ENCODE measurements around the gene POR.

The POR gene

DNA sequence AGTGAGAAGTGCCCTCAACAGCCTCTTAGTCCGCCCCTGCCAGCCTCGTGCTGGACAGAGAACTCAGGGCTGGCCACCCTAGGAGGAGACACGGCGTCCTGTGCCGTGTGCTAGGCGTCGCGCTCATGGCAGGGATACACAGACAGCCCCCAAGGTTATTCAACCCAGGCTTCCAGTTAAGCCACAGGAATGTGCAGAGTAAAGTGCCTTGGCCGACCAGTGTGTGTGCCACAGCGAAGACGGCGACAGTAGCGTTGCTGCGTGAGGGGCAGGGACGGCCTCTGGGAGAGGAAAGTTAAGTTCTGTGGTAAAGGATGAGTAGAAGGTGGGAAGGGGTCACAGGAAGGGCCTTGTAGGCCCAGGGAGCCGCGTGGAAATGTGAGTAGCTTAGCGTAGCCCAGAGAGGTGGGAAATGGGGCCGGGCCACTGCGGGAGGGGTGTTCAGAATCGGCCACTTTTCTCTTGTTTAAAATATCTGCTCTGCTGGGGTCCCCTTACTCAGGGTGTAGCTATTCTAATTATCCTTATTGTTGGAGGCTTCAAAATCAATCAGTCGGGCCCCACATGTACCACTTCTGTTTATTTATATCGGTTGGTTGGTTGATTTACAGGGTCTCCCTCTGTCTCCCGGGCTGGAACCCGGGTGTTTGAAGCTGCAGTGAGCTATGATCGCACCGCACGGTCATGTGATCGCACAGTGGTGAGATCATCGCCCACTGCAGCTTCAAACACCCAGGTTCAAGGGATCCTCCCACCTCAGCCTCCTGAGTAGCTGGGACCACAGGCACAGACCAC, 54.9 kb downstream of the POR start:
- no peaks in the 10 kb centered on the region for H3K4me1 ChIP-seq
- peaks cover 41% of the 10 kb centered on the region for H3K79me2 ChIP-seq
- H3K4me2 ChIP-seq (ENCODE audit: low read length): no peak overlapping the region
- no peaks in the 10 kb centered on the region for H3K36me3 ChIP-seq (ENCODE audit: control insufficient read depth, insufficient read depth, low read length)
- no peaks in the 10 kb centered on the region for H3K9me3 ChIP-seq (ENCODE audit: control insufficient read depth, low read length)
- H3K4me3 ChIP-seq (ENCODE audit: low read depth, low read length): no peak overlapping the region
- H3K27ac ChIP-seq: peak overlapping the region; percentile 30
- H2AFZ ChIP-seq: no peak overlapping the region
- TF ChIP-seq, protein P1, sequence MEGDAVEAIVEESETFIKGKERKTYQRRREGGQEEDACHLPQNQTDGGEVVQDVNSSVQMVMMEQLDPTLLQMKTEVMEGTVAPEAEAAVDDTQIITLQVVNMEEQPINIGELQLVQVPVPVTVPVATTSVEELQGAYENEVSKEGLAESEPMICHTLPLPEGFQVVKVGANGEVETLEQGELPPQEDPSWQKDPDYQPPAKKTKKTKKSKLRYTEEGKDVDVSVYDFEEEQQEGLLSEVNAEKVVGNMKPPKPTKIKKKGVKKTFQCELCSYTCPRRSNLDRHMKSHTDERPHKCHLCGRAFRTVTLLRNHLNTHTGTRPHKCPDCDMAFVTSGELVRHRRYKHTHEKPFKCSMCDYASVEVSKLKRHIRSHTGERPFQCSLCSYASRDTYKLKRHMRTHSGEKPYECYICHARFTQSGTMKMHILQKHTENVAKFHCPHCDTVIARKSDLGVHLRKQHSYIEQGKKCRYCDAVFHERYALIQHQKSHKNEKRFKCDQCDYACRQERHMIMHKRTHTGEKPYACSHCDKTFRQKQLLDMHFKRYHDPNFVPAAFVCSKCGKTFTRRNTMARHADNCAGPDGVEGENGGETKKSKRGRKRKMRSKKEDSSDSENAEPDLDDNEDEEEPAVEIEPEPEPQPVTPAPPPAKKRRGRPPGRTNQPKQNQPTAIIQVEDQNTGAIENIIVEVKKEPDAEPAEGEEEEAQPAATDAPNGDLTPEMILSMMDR (IDR thresholded peaks at IDR 0.05): no peak
- H3K27me3 ChIP-seq (ENCODE audit: control insufficient read depth, insufficient read depth, low read length): no peaks in the 10 kb centered on the region
- no peak overlapping the region for H3K9ac ChIP-seq

DNA sequence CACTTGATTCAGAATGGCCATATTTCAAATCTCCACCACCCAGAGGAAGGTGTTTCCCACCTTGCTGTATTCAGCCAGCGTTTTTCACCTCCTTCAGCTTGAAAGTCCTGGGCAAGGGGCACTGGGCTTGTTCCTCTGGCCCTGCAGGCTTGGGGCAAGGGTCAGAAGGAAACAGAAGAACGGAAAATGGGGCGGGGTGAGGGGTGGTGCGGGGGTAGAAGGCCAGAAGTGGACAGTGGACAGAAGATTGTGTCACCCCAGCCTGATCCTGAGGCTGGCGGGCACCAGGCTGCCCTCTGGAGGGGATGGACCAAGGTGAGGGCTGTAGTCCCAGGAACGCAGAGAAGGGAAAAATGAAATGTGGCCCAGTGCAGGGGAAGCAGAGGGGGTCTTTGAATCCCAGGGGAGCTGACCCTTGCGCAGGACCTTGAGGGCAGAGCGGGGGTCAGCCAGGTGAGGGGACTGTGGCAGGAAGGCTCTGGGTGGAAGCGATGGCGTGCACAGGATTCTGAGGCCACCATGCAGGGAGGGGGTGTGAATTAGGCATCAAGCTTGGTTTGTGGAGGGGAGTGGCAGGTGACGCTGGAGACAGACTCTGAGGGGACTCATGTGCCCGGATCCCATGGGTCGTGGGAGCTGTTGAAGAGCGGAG, 56.5 kb downstream of the POR start:
- Histone ChIP-seq H3K4me3 (ENCODE audit: low read depth, low read length) (no peak overlapping the region), H3K36me3 (ENCODE audit: control insufficient read depth, insufficient read depth, low read length) (no peaks in the 10 kb centered on the region), H2AFZ (no peak overlapping the region), H3K4me1 (no peaks in the 10 kb centered on the region), H3K9ac (no peak overlapping the region), H3K4me2 (ENCODE audit: low read length) (no peak overlapping the region), H3K27ac (no peak overlapping the region), H3K79me2 (peaks cover 30% of the 10 kb centered on the region), H3K9me3 (ENCODE audit: control insufficient read depth, low read length) (no peaks in the 10 kb centered on the region), H3K27me3 (ENCODE audit: control insufficient read depth, insufficient read depth, low read length) (no peaks in the 10 kb centered on the region)
- TF ChIP-seq, protein P1 (IDR thresholded peaks at IDR 0.05): no peak

DNA sequence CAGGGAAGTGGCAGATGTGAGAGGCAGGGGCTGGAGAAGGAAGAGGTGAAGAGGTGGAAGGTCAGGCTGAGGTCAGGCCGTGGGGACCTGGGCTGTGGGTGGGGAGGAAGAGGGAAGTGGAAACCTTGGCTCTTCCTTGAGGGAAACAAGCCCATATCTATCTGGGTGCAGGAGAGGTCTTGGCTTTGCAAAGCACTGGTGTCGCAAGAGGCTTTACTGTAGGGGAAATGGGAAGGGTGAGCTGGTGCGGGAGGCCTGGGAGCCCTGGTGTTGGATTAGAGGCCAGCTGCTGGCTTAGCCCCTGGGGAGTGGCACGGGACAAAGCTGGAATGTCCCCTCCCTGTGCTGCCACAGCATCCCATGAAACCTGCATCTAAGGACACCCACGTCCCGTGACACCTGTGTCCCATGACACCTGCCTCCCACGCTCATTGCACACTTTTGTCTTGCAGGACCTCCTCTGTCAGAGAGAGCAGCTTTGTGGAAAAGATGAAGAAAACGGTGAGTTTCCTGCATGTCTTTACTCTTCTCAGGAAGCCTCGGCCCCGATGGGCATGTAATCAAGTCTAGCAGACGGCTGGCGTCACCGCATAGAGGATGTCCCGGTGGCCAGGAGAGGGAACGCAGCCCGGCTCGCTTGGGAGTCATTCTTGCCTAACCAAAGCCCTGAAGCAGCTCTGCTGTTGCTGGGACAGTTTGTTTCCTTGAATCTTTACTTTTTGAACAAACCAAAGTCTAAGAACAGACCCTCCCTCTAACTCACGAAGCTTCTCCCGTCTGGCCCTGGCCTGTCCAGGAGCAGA, 57.2 kb downstream of the POR start:
- Histone ChIP-seq H3K27me3 (ENCODE audit: control insufficient read depth, insufficient read depth, low read length) (no peaks in the 10 kb centered on the region), H3K9ac (no peak overlapping the region), H2AFZ (no peak overlapping the region), H3K27ac (peak overlapping the region; percentile 32), H3K79me2 (peaks cover 25% of the 10 kb centered on the region), H3K4me3 (ENCODE audit: low read depth, low read length) (no peak overlapping the region), H3K4me1 (no peaks in the 10 kb centered on the region), H3K36me3 (ENCODE audit: control insufficient read depth, insufficient read depth, low read length) (no peaks in the 10 kb centered on the region), H3K9me3 (ENCODE audit: control insufficient read depth, low read length) (no peaks in the 10 kb centered on the region), H3K4me2 (ENCODE audit: low read length) (no peak overlapping the region)
- TF ChIP-seq, protein P1 (IDR thresholded peaks at IDR 0.05): no peak

DNA sequence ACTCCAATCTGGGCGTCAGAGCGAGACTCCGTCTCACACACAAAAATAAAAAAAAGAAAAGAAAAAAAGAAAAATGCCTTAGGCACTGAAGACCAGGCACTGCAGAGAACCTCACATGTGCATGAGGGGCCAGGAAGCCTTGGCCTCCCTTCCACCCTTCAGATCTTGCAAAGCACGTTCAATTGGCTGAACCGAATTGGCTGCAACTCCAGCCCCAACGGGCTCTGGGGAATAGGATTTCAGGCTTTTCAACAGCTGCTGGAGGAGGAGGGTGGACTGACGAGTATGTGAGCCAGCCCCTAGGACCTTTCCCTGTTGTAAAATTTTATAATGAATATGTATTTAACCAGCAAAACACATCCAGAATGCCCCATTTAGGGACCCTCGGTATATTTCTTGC, 62.8 kb downstream of the POR start:
- H3K27me3 ChIP-seq (ENCODE audit: control insufficient read depth, insufficient read depth, low read length): no peaks in the 10 kb centered on the region
- H2AFZ ChIP-seq: no peak overlapping the region
- TF ChIP-seq, protein P1 (IDR thresholded peaks at IDR 0.05): no peak
- H3K4me1 ChIP-seq: peaks cover 4% of the 10 kb centered on the region
- peaks cover 5% of the 10 kb centered on the region for H3K79me2 ChIP-seq
- no peaks in the 10 kb centered on the region for H3K9me3 ChIP-seq (ENCODE audit: control insufficient read depth, low read length)
- no peak overlapping the region for H3K4me3 ChIP-seq (ENCODE audit: low read depth, low read length)
- no peaks in the 10 kb centered on the region for H3K36me3 ChIP-seq (ENCODE audit: control insufficient read depth, insufficient read depth, low read length)
- no peak overlapping the region for H3K9ac ChIP-seq
- H3K27ac ChIP-seq: no peak overlapping the region
- no peak overlapping the region for H3K4me2 ChIP-seq (ENCODE audit: low read length)

All from parathyroid adenoma (tissue), 2 donors.